ENCODE results near the gene IRF2.

IRF2 gene

DNA sequence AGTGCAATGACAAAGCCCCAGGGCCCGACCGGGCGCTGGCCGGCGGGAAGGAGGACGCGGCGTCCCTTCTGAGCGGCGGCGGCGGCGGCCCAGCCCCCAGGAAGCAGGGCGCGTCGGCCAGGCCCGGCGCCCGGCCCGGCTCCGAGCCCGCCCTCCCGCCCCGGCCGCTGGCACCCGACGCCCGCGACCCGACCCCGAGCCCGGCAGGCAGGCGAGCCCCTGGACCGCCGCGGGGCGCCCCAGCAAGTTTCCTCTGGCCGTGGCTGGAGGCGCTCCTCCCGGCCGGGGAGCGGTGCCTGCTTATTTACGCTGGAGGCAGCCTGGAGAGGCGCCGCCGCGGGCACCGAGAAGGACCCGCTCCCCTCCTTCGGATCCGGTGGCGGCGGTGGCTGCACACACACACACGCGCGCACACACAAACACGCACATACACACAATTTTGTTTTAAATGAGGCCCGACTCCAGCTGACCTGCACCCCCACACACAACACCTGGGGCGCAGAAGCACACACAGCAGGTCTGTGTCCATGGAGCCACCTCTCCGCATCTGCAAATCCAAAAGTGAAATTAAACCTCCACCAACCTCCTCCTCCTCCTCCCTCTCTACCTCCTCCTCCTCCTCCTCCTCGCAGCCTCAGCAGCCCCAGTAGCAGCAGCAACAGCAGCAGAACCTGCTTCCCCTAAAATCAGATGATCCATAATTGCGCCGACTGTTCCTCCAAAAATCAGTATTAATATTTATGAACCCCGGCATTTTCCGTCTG lies 669 bp downstream of the IRF2 start:
- DNase-seq = peak; percentile 52

DNA sequence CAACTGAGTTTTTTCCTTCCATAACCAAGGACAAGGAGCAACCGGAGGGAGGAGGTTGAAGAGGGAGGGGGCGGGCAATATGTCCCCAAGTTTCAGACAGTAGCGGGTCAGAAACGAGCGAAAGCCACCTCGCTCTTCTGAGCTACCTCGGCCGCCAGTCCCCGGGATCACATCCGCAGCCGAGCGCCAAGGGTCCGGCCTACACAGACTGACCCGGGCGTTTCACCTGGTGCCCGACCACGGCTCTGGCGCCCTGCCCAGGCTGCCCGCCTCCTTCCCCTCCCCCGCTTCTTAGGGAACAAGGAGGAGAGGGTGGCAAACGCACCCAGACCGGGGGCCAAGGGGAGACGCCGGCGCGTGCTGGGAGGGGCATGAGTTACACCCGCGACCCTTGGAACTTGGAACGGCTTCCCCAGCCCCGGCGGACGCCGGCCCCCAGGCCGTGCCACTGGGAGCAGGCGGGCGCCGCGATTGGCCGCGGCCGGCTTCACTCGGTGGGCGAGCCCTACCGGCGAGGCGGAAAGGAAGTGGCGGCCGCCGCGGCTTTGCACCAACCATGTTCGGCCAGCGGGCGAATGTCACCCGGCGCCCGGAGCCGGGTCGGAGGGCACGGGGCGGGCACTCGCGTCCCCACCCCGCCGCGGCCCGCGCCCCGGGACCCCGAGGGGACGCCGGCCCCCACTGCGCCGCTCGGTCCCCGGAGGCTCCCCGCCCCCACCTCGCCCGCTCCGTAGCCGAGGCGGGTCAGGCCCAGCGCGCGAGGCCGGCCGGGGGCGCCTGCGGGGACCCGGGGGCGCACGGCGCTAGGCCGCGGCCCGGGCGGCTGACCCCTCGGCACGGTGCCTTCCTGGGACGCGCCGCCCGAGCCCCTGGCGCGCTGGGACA lies 1.5 kb downstream of the IRF2 start:
- peak; percentile 45 for DNase-seq

DNA sequence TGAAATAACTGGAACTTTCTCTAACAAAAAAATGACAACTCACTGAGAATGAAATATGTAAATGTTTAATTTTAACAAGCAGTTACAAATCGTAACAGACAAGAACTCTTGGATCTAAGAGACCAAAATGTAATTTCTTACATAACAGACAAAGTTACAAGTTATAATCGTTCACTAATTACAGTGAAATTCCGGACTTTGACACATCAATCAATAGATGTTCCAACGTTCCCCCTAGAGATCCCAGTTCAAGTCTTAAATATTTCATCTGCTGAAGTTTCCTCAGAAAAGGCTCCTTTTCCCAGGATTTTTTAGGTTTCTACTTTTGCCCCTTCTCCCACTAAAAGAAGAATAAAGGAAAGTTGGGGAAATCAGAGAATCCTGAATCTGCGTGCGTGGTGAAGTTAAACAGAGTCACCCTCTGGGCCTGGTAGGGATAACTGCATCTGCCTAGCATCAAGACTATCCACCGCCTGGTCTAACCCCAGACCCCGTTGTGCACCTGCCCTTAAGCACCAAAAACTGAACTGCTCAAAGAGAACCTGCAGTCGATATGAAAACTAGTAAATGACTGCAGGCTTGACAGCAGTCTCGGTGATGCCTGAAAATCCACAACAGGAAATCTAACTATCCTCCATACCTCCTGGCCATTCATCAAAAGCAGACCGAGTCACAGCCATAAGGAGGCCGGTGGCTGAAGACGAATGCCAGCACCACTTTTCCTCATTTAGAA lies 2.3 kb downstream of the IRF2 start:
- peak; percentile 41 for DNase-seq

DNA sequence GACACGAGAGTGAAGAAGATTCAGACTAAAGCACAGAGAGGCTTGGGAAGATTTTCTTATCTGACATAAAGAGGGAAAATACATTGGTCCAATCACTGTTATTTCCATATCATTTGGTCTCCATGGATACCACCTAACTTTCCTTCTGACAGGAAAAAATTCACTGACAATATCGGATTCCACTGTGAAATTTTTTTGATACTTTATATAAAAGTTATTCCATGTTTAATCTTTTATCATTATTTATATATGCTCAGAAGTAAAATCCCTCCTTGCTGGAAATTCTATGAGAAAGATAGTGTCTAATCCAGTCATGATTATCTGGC lies 3.6 kb downstream of the IRF2 start:
- DNase-seq = no peak

DNA sequence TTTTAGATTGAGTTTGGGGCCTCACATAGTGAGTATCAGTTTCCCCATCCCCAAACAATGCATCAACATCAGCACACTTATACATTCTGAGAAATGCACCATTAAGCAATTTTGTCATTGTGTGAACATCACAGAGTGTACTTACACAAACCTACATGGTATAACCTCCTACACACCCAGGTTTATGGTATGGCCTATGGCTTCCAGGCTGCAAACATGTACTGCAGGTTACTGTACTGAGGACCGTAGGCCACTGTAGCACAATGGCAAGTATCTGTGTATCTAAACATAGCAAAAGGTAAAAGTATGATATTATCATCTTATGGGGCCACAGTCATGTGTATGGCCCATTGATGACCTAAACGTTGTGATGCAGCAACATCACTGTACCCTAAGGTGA lies 7.7 kb downstream of the IRF2 start:
- no peak for DNase-seq

DNA sequence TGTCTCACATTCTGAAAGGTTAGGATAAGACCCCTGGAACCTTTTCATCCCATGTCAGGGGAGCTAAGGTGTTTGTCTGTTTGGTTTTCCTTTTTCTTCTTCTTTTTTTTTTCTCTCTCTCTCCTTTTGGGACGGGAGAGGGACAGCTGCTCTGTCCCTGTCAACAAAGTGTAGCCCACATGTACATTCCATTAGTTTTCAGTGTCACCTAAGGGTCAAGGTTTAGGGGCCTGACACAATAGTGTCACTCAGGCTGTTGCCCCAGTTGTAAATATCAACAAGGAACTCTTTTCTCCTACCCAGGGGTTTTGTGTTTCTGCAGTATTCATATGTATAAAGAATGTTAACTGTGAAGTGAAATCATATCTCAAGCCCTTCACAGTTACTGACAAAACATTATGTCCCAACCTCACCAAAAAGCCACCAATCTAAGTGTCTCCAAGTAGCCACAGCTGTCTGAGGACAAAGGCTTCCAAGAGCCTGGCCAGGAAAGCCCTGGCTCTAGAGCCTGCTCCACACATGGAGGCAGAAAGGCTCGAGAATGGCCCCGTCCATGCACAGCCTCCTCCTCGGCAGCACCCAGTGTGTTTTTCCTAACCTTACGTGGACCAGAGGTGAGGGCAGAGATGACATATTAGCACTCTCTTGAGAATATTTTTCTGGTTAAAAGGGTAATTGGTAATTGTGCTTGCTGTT lies 9.4 kb downstream of the IRF2 start:
- no peak for DNase-seq

DNA sequence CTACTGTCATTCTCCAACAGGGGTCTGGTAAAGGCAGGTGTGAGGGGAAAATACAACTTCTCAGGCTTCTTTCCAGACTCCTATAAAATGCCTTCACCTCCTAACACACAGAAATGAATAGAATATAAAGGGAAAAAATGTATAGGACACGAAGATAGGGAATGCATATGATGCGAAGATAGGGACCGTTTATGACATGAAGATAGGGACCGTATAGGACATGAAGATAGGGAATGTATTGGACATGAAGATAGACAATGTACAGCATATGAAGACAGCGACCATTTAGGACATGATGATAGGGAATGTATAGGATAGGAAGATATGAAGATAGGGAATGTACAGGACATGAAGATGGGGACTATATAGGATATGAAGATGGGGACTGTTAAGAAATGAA lies 10.5 kb downstream of the IRF2 start:
- no peak for DNase-seq

DNA sequence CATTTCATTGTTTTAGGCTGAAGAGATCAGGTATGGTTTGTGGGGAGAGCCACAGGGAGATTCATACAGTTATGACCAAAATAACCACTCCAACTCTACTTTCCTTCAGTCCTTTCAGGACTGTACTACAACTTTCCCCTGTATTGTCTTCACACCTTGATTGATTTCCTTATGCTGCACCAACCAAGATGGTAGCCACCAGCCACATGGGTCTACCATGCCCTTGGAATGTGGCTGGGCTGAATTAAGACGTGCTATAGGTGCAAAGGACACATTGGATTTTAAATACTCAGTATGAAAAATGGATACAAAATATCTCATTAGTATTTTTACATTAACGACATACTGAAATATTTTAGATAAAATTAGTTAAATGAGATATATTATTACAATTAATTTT lies 11.2 kb downstream of the IRF2 start:
- DNase-seq = no peak

DNA sequence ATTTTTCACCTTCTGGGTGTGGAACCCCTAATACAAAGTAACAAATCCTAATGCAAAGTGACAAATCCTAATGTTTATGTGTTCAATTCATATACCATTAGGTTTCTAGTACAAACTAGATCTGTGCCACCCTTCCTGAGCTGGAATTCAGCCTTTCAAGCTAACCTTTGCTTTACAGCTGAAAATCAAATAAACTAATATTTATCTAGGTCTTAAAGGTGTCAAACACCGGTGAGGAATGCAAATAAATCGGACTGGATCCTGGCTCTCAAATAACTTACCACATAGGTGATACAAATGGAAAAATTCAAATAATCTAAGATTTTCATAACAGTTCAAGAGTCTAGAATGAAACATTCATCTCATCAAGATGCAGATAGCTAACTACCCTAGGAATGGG lies 11.6 kb downstream of the IRF2 start:
- DNase-seq = no peak

DNA sequence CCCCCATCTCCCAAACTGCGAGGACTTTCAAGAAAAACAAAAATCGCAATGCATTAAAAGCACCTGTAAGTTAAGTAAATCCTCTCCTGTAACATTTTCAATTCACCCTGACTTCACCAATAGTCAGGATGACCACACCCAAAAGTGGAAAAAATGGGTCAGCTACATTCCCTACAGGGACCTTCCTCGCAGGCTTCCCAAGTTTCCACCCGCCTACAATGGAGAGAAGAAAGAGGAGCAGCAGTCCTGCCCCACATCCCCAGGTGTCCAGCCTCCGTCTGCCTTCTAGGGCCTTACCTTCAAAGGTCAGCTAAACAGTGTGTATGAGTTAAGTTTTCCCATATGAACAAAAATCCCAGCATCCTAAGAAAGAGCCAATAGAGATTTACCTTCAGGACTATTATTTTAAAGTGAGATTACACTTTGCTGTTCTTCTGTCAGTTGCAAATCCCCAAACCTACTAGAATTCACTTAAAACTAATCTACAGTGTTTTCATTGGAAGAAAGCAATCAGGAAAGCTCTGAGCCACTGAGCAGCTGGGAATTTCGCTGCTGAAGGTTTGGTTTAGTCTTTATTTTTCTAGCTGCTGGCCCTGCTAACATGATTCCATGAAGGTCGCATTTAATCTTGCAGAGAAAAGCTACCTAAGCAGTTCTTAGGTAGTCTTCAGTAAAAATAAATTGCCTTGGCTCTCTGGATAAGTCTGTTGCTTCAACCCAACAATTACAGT lies 12.5 kb downstream of the IRF2 start:
- no peak for DNase-seq

DNA sequence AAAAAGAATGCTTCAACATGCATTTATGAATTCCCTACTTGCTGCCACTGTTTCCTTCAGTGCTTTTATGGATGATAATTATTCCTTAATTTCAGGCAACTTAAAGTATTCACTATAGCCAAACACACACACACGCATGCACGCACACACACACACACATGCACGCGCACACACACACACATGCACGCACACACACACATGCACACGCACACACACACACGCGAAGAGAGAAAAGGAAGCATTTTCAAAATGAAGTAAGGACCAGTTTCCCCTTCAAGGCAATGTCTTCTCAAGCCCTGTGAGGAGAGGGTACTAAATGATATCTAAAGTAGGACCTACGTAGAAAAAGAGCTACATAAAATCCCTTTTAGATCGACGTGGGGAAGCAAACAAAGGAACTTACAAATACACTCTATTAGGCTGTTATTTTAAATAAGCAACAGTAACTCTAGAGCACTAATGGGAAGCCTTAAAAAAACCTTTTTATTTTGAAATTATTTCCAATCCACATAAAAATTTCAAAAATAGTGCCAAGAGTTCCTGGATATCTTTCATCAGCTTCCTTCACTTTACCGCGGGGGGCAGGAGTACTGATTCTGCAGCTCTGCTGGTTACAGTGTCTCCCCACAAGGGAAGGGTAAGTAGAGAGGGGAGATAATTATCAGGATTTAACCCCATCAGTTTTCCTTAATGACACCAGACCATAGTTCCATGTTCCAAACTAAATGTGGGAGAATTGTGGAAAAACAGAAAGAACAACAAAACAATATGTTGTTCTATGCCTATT lies 13.7 kb downstream of the IRF2 start:
- DNase-seq = no peak

DNA sequence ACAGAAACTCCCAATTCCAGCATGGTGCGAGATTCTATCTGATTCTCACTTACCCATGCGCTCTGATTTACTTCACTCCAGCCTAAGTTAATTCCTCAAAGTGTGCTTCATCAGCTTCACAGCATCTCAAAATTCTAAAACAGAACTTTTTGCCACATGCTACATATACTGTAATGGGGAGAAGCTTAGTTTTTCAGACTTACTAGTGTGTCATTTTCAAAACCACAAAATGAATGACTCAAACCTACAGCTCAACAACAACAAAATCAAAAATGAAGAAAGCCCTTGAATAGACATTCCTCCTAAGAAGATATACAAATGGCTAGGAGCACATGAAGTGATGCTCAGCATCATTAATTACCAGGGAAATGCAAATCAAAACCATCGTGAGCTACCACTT lies 14.9 kb downstream of the IRF2 start:
- no peak for DNase-seq

DNA sequence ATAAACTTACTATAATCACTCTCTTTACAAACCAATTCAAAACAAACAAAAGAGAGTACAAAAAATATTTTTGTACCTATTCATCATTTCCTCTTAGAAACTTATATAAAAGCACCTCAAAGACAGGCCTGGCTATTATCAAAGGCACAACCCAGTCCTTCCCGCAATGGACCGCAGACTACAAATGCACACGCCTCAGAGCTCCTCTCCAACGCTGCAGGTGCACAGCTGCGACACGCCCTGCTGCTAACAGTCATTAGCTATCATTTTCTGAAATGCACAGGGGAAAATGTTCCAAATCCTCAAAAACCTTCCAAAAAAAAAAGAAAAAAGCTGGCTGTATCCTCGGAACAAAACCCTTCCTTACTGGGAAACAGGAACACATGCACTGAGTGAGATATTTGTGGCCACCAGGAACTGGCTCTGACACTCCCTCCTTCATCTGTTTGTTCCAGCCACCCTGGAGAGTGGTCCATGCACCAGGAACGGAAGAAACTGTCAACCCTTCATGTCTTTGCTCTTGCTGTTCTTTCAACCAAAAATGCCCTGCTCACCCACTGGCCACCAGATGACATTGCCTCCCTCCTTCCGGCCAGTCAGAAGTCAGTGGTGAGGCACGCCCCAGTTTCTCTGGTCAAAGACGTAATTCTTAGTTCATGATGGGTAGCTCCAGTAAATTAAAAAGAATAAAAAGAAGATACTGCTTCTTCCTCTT lies 16.7 kb downstream of the IRF2 start:
- DNase-seq = no peak

DNA sequence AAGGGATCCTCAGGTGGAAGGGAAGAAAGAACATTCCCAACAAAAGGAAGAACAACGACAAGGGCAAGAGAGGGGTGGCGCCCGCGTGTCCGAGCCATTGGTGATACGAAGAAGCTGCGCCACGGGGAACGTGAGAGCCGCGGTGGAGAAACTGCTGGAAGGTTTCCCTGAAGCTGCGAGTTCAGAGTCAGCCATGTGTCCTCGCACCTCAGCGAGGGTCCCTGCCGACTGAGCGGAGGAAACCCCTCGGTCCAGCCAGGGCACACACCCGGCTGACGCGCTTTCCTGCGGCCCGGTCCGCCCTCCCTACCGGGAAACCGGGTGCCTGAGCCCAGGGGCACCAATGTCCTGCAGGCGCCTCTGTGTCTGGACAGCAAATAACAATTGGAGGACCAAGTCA lies 18.0 kb downstream of the IRF2 start:
- DNase-seq = no peak

DNA sequence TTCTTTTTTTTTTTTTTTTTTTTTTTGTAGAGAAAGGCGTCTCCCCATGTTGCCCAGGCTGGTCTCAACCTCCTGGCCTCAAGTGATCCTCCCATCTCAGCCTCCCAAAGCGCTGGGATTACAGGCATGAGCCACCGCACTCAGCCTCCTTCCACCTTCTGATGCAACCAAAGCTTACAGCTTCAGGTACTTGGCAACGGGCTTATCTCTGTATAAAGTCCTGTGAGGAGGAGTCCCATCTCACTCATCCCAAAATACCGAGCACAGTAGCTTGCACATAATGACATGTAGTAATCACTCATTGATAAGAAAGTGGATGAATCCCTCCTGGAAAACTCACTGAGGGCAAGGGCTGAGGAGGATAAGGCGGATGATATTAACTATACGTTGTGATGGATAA lies 19.1 kb downstream of the IRF2 start:
- DNase-seq = no peak

DNA sequence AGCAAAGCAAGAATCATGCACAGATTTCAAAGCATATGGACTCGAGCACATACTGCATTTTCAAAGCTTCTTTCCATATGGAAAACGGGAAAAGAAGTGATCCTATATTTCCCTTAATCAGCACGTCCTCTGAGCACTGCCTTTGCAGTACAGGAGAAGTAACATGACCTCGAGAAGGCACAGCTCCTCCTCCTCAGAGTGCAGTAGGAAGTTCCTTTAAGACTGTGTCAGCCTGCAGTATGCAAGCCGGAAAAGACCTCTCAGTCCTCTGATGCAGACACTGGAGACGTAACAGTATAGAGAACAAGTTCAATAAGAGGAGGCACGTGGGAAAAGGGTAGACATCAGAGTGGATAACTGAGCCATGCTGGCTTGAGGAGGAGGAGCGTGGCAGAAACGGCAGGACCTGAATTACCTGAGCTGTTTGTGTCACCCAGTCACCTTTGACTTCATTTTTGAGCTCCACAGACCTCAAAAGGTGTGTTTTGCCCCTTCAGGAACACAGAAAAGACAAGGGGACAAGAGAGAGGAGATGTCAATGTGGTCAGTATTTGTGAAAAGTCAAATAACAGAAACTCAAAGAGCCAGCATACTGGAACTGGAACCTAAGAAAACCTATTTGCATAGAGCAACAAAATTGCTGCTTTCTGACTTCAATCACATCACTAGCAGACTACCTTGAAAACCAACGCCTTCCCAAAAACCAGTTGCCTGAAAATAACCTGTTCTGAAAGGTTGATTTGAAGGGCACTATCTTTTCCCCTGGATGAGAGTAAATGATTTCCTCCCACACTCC lies 20.8 kb downstream of the IRF2 start:
- no peak for DNase-seq

DNA sequence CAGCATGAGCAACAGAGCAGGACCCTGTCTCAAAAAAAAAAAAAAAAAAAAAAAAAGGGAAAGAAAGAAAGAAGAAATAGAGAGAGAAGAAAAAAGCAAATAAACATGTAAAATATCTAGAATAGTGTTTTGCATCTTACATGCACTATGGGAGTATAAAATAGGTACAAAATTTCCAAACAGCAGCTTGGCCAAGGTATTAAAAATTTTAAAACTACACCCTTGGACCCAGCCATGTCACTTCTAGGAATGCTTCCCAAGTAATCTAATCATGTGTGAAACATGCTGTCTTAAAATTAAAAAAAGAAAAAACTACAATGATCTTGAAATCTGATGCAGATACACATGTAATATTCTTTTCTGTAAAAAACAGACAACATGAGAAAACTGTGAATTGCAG lies 21.6 kb downstream of the IRF2 start:
- no peak for DNase-seq

DNA sequence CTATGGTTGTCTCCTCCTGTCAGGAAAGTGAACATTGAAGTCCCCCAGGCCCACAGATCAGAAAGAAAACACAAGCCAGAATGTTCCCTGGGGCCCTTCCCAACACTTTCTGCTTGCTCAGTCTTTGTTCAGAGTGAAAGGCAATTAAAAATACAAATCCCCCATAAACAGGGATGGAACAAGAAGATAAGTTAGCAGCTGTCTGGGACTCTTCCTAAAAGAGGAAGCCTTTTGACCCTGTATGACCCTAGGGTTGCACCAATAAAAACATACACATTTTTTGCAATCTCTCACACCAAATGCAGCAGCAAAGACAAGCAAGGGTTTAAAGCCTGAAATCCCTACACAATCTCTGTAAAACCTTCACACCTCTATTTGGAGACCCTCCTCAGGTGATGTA lies 22.6 kb downstream of the IRF2 start:
- no peak for DNase-seq

DNA sequence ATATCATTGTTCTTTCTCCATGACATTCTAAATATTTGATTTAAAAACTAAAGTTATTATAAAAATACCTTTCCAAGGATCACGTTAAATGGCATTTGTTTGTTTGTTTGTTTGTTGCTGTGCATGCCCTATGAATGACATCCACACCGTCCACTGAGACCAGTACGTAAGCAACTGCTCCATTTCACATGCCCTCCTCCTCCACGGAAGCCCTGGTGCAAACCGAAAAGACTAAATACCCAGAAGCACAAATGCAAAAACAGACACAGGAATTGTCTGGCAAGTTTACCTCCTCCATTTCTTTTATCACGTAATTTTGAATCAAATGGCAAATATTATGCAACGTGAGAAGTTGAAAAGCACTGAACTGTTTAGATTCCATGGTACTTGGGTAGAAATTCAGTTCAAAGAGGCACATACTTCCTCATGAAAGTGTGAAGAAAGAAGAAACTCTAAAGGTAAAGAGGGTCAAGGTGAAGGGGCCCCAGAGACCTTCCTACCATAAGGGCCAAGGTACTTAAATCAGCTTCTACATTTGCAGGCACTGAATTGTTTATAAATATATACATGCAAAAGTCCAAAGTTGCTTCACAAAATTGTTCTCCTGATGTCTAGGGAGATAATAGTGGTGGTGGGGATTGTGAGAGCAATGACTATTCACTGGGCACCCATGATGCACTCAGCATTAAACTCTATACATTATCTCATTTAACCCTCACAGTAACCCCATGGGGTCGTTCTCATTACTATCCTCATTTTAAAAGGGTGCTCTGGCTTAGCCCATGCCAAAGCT lies 23.4 kb downstream of the IRF2 start:
- DNase-seq = no peak
